GM12878 (cell line): ENCODE measurements around the gene AIFM1. TPM values are rescaled to one million over a fixed set of nuclear protein-coding genes. Genes with fewer than 3 reads are reported as not detected.

ENCODE experiments used
- BACH1 ChIP-seq: fragments of 450-650 bp; IDR thresholded peaks from 2 replicates; pipeline ENCODE4 v1.6.1; 2017; ENCODE audit warnings: mild to moderate bottlenecking, borderline replicate concordance
- BMI1 ChIP-seq: fragments of 450-650 bp; IDR thresholded peaks from 2 replicates; pipeline ENCODE4 v1.6.1; 2016; ENCODE audit warnings: mild to moderate bottlenecking, moderate library complexity, borderline replicate concordance
- EGR1 ChIP-seq, 2 experiments: IDR thresholded peaks; 1 replicate in 1 of 2; 2 replicates in 1 of 2; pipeline ENCODE4 v1.6.1; 2011 to 2012; ENCODE audit warnings: low read depth in 2 of 2, low read length in 2 of 2, borderline replicate concordance in 1 of 2, mild to moderate bottlenecking in 1 of 2, moderate library complexity in 1 of 2
- FOXK2 ChIP-seq: fragments of 450-650 bp; IDR thresholded peaks from 2 replicates; pipeline ENCODE4 v1.6.1; 2017; ENCODE audit warnings: mild to moderate bottlenecking, moderate library complexity
- JUND ChIP-seq: IDR thresholded peaks from 2 replicates; pipeline ENCODE4 v1.6.1; 2012; ENCODE audit warnings: low read depth, mild to moderate bottlenecking, low read length, improper control_type of control experiment, moderate library complexity
- KLF5 ChIP-seq: fragments of 450-650 bp; IDR thresholded peaks from 2 replicates; pipeline ENCODE4 v1.6.1; 2014; ENCODE audit warnings: mild to moderate bottlenecking; ENCODE audit not compliant: partially characterized antibody
- MTA2 ChIP-seq: fragments of 450-650 bp; IDR thresholded peaks from 2 replicates; pipeline ENCODE4 v1.6.1; 2016; ENCODE audit warnings: low read depth, mild to moderate bottlenecking, moderate library complexity
- NFXL1 ChIP-seq: fragments of 450-650 bp; IDR thresholded peaks from 2 replicates; pipeline ENCODE4 v1.6.1; 2017; ENCODE audit warnings: antibody characterized with exemption, mild to moderate bottlenecking, borderline replicate concordance
- POLR2A ChIP-seq: IDR thresholded peaks from 2 replicates; pipeline ENCODE4 v1.6.1; 2011; ENCODE audit warnings: low read depth, mild to moderate bottlenecking, low read length
- SMAD1 ChIP-seq: fragments of 450-650 bp; IDR thresholded peaks from 2 replicates; pipeline ENCODE4 v1.6.1; 2018; ENCODE audit warnings: mild to moderate bottlenecking, low read depth; ENCODE audit not compliant: partially characterized antibody
- SP1 ChIP-seq: IDR thresholded peaks from one replicate; pipeline ENCODE4 v1.6.1; 2011; ENCODE audit warnings: low read depth, low read length
- SREBF2 ChIP-seq: IDR thresholded peaks from 2 replicates; pipeline ENCODE4 v1.6.1; 2012; ENCODE audit warnings: mild to moderate bottlenecking, low read length
- SUZ12 ChIP-seq: fragments of 200-600 bp; sonication (generic); IDR thresholded peaks from one replicate; pipeline ENCODE4 v1.6.1; 2018; ENCODE audit warnings: antibody characterized with exemption, mild to moderate bottlenecking; ENCODE audit not compliant: unreplicated experiment
- polyA plus RNA-seq, 11 experiments: library from polyadenylated mRNA; depleted of rRNA in 4 of 11; unstranded in 6 of 11; stranded (reverse) in 5 of 11; fragments of >200 nt; fragmentation: Nextera tagmentation in 4 of 11; fragmentation: Illumina TruSeq in 1 of 11; extraction: Ambion mirVana in 4 of 11; extraction: Trizol in 1 of 11; gene quantifications; 1 replicate in 1 of 11; 2 replicates in 10 of 11; pipeline versions ENCODE4 v1.2.1 to v1.2.3, GENCODE V29; 2011 to 2016; ENCODE audit warnings: inconsistent platforms in 2 of 11, missing spikeins in 2 of 11, low read depth in 1 of 11
- total RNA-seq, 4 experiments: library from RNA; depleted of rRNA in 3 of 4; stranded (reverse); fragments of >200 nt in 3 of 4; fragmentation: Illumina TruSeq in 1 of 4; extraction: Trizol in 1 of 4; gene quantifications; 2 replicates each; pipeline versions ENCODE4 v1.2.1 to v1.2.3, GENCODE V29; 2013 to 2021
- TF ChIP-seq, protein P1 (sequence below): fragments of 450-650 bp; IDR thresholded peaks from 2 replicates; pipeline ENCODE4 v1.6.1; 2017; ENCODE audit warnings: low read depth, mild to moderate bottlenecking, moderate library complexity
- TF ChIP-seq, protein P2 (sequence below): fragments of 450-650 bp; IDR thresholded peaks from 2 replicates; pipeline ENCODE4 v1.6.1; 2017; ENCODE audit warnings: mild to moderate bottlenecking, low read depth, inconsistent platforms; ENCODE audit not compliant: poor library complexity, severe bottlenecking
- TF ChIP-seq, protein P3 (sequence below): IDR thresholded peaks from 2 replicates; pipeline ENCODE4 v1.6.1; 2011; ENCODE audit warnings: low read depth, mild to moderate bottlenecking, low read length, moderate library complexity, borderline replicate concordance; ENCODE audit errors: extremely low read depth
- TF ChIP-seq, protein P4 (sequence below), 3 experiments: IDR thresholded peaks in 2 of 3; conservative IDR thresholded peaks in 1 of 3; 2 replicates each; pipeline ENCODE4 v1.5.1; 2011; ENCODE audit warnings: low read depth in 3 of 3, low read length in 3 of 3, mild to moderate bottlenecking in 3 of 3, control low read depth in 2 of 3, moderate library complexity in 2 of 3, inconsistent platforms in 1 of 3, mixed read lengths in 1 of 3; ENCODE audit not compliant: control insufficient read depth in 2 of 3, insufficient read depth in 1 of 3; ENCODE audit errors: extremely low read depth in 1 of 3
- TF ChIP-seq, protein P5 (sequence below): fragments of 450-650 bp; IDR thresholded peaks from 2 replicates; pipeline ENCODE4 v1.6.1; 2016; ENCODE audit warnings: mild to moderate bottlenecking, moderate library complexity, borderline replicate concordance

The AIFM1 gene
- total and polyA plus RNA-seq, 10 of the 15 experiments (the other 5 are each of a cell fraction or from before 2014, with no cell fraction given) = 44.2 to 121 (median 80.0) TPM

DNA sequence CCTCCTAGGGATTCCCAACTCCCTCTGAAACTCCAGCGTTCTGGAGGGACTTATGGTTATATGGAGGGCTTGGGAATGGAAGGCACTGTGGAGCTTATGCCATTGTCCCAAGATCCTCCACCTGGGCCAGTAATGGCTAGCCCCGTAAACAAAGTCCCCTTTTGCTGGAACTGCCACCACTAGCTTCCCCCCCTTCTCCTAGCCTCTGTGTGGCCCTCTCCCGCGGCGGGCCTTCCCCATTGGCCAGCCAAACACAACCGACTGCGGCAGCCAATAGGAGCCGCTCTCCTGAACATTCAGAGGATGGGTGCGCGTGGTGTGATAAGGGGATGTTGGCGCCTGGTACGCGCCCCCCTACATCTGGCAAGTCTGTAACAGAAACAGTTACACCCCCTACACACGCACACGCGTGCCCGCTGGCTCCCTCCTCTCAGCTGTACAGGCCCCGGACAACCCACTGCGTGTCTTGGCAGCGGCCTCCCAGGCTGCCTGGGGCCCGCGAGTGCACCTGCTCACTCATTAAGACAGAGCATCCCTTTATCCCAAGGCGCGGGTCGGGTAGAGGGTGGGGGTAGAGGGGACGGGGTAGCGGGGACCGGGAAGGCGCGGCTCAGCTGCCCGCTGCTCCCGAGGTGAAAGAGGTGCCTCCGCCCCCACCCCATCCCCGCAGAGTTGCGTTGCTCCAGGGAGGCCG, 5.3 kb upstream of the AIFM1 start (continued):
- TF ChIP-seq, protein P1, sequence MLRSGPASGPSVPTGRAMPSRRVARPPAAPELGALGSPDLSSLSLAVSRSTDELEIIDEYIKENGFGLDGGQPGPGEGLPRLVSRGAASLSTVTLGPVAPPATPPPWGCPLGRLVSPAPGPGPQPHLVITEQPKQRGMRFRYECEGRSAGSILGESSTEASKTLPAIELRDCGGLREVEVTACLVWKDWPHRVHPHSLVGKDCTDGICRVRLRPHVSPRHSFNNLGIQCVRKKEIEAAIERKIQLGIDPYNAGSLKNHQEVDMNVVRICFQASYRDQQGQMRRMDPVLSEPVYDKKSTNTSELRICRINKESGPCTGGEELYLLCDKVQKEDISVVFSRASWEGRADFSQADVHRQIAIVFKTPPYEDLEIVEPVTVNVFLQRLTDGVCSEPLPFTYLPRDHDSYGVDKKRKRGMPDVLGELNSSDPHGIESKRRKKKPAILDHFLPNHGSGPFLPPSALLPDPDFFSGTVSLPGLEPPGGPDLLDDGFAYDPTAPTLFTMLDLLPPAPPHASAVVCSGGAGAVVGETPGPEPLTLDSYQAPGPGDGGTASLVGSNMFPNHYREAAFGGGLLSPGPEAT = peak; percentile 66
- TF ChIP-seq BMI1 (no peak), FOXK2 (peak; percentile 94), JUND (0 out of 2 replicates have a peak, but pooled peaks have one; percentile 63), KLF5 (peak; percentile 96), EGR1 (IDR thresholded peaks at IDR 0.05; ENCODE audit: borderline replicate concordance in 1 of 2, low read depth in 2 of 2, low read length in 2 of 2) (no peak), SUZ12 (no peak), NFXL1 (no peak), SMAD1 (no peak), MTA2 (no peak), SP1 (peak; percentile 48), POLR2A (peak; percentile 72), BACH1 (no peak), SREBF2 (no peak)
- TF ChIP-seq, protein P2, sequence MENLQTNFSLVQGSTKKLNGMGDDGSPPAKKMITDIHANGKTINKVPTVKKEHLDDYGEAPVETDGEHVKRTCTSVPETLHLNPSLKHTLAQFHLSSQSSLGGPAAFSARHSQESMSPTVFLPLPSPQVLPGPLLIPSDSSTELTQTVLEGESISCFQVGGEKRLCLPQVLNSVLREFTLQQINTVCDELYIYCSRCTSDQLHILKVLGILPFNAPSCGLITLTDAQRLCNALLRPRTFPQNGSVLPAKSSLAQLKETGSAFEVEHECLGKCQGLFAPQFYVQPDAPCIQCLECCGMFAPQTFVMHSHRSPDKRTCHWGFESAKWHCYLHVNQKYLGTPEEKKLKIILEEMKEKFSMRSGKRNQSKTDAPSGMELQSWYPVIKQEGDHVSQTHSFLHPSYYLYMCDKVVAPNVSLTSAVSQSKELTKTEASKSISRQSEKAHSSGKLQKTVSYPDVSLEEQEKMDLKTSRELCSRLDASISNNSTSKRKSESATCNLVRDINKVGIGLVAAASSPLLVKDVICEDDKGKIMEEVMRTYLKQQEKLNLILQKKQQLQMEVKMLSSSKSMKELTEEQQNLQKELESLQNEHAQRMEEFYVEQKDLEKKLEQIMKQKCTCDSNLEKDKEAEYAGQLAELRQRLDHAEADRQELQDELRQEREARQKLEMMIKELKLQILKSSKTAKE = peak; percentile 62
- TF ChIP-seq, protein P3, sequence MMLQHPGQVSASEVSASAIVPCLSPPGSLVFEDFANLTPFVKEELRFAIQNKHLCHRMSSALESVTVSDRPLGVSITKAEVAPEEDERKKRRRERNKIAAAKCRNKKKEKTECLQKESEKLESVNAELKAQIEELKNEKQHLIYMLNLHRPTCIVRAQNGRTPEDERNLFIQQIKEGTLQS = no peak
- TF ChIP-seq, protein P4, sequence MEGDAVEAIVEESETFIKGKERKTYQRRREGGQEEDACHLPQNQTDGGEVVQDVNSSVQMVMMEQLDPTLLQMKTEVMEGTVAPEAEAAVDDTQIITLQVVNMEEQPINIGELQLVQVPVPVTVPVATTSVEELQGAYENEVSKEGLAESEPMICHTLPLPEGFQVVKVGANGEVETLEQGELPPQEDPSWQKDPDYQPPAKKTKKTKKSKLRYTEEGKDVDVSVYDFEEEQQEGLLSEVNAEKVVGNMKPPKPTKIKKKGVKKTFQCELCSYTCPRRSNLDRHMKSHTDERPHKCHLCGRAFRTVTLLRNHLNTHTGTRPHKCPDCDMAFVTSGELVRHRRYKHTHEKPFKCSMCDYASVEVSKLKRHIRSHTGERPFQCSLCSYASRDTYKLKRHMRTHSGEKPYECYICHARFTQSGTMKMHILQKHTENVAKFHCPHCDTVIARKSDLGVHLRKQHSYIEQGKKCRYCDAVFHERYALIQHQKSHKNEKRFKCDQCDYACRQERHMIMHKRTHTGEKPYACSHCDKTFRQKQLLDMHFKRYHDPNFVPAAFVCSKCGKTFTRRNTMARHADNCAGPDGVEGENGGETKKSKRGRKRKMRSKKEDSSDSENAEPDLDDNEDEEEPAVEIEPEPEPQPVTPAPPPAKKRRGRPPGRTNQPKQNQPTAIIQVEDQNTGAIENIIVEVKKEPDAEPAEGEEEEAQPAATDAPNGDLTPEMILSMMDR (IDR thresholded peaks at IDR 0.05 in 2 of 3, conservative IDR thresholded peaks at IDR 0.05 in 1 of 3; ENCODE audit: control insufficient read depth in 2 of 3, extremely low read depth in 1 of 3, insufficient read depth in 1 of 3, low read depth in 3 of 3, low read length in 3 of 3) = no peak
- TF ChIP-seq, protein P5, sequence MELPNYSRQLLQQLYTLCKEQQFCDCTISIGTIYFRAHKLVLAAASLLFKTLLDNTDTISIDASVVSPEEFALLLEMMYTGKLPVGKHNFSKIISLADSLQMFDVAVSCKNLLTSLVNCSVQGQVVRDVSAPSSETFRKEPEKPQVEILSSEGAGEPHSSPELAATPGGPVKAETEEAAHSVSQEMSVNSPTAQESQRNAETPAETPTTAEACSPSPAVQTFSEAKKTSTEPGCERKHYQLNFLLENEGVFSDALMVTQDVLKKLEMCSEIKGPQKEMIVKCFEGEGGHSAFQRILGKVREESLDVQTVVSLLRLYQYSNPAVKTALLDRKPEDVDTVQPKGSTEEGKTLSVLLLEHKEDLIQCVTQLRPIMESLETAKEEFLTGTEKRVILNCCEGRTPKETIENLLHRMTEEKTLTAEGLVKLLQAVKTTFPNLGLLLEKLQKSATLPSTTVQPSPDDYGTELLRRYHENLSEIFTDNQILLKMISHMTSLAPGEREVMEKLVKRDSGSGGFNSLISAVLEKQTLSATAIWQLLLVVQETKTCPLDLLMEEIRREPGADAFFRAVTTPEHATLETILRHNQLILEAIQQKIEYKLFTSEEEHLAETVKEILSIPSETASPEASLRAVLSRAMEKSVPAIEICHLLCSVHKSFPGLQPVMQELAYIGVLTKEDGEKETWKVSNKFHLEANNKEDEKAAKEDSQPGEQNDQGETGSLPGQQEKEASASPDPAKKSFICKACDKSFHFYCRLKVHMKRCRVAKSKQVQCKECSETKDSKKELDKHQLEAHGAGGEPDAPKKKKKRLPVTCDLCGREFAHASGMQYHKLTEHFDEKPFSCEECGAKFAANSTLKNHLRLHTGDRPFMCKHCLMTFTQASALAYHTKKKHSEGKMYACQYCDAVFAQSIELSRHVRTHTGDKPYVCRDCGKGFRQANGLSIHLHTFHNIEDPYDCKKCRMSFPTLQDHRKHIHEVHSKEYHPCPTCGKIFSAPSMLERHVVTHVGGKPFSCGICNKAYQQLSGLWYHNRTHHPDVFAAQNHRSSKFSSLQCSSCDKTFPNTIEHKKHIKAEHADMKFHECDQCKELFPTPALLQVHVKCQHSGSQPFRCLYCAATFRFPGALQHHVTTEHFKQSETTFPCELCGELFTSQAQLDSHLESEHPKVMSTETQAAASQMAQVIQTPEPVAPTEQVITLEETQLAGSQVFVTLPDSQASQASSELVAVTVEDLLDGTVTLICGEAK = no peak
